ENCODE results near the gene HPS1.

HPS1 gene

GRCh38 chr10:98414932-98415730, 31.6 kb downstream of the HPS1 start, which contains the start of gene PYROXD2:
Gene PYROXD2 (minus strand): TSS chr10:98415182. CDS start chr10:98415135, 47 bp downstream.
- TF ChIP-seq CTCF (IDR thresholded peaks at IDR 0.05; ENCODE audit: low read depth, low read length): no peak
- in situ Hi-C loops (cut with HindIII; ENCODE audit: low sequenced_read_pairs): no loop called here
- H3K4me3 ChIP-seq (ENCODE audit: low read depth, low read length): peak within 1 kb of the TSS; percentile 64
- DNase-seq (ENCODE audit: low read depth, low spot score): peak; percentile 88

- in situ Hi-C loops (cut with HindIII; ENCODE audit: low sequenced_read_pairs): no loop called here
Observed at GRCh38 chr10:98414578-98414931, 32.2 kb downstream of the HPS1 start.

GRCh38 chr10:98411768-98412167, 35.0 kb downstream of the HPS1 start:
- no peak for DNase-seq (ENCODE audit: low read depth, low spot score)
- in situ Hi-C loops (cut with HindIII; ENCODE audit: low sequenced_read_pairs): no loop called here
- H3K4me3 ChIP-seq (ENCODE audit: low read depth, low read length): no peak overlapping the region
- no peak for TF ChIP-seq CTCF (IDR thresholded peaks at IDR 0.05; ENCODE audit: low read depth, low read length)

More at GRCh38 chr10:98414578-98414931, 32.2 kb downstream of the HPS1 start:
- peak overlapping the region; percentile 64 for H3K4me3 ChIP-seq (ENCODE audit: low read depth, low read length)
- TF ChIP-seq CTCF (IDR thresholded peaks at IDR 0.05; ENCODE audit: low read depth, low read length): no peak
- DNase-seq (ENCODE audit: low read depth, low spot score): no peak

- TF ChIP-seq CTCF (IDR thresholded peaks at IDR 0.05; ENCODE audit: low read depth, low read length): no peak
- in situ Hi-C loops (cut with HindIII; ENCODE audit: low sequenced_read_pairs): no loop called here
- H3K4me3 ChIP-seq (ENCODE audit: low read depth, low read length): no peak overlapping the region
- no peak for DNase-seq (ENCODE audit: low read depth, low spot score)
Observed at GRCh38 chr10:98411166-98411565, 35.6 kb downstream of the HPS1 start.

- no peak for DNase-seq (ENCODE audit: low read depth, low spot score)
- no peak for TF ChIP-seq CTCF (IDR thresholded peaks at IDR 0.05; ENCODE audit: low read depth, low read length)
- H3K4me3 ChIP-seq (ENCODE audit: low read depth, low read length): no peak overlapping the region
- in situ Hi-C loops (cut with HindIII; ENCODE audit: low sequenced_read_pairs): no loop called here
Observed at GRCh38 chr10:98410759-98411158, 36.0 kb downstream of the HPS1 start.

DNA sequence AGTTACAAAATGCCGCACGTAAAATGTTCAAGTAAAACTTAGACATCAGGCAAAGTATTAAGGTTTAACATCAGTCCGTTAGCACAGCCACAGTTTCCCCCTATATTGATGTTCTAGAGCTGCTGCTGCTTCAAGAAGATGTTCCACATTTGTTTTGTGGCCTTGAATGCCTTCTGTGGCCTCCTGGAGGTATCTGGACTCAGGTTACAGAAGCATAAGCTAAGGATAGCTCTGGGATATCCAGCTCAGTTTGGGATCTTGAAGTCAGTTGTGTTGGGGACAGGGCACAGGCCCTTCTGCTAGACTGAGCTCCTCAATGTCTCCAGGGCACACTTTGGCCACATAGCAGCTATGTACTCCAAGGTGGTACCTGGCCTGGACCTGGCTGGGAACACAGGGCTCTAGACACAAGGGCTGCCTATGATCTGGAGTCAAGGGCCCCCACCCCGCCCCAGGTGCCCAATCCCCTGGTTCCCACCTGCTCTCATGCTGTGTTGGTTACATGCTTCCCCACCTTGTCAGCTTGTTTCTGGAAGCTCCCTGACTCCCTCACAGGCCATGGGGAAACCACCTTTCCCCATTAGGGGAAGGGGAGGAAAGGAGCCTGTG, 36.5 kb downstream of the HPS1 start:
- no peak for DNase-seq (ENCODE audit: low read depth, low spot score)
- in situ Hi-C loops (cut with HindIII; ENCODE audit: low sequenced_read_pairs): no loop called here
- H3K4me3 ChIP-seq (ENCODE audit: low read depth, low read length): no peak overlapping the region
- no peak for TF ChIP-seq CTCF (IDR thresholded peaks at IDR 0.05; ENCODE audit: low read depth, low read length)

All from astrocyte of the spinal cord (primary cell).